Trophoblast cell (in vitro differentiated cells and primary cell): Measurements from ENCODE around the gene ATP6V1E1.

Experiments
- DNase-seq, 2 donors: peaks; one replicate each; pipeline ENCODE4 v3.0.0-alpha.2; 2016
- H2AFZ ChIP-seq: 2 replicates; pipeline ENCODE4 v1.6.1; 2013; ENCODE audit warnings: low read length, moderate library complexity, mild to moderate bottlenecking; ENCODE audit not compliant: insufficient read depth, poor library complexity
- H2AK5ac ChIP-seq: 2 replicates; pipeline ENCODE4 v1.6.1; 2013; ENCODE audit warnings: mild to moderate bottlenecking, low read length
- H2BK120ac ChIP-seq: 2 replicates; pipeline ENCODE4 v1.6.1; 2013; ENCODE audit warnings: low read length, mild to moderate bottlenecking, moderate library complexity; ENCODE audit not compliant: insufficient read depth, poor library complexity
- H2BK12ac ChIP-seq: 2 replicates; pipeline ENCODE4 v1.6.1; 2013; ENCODE audit warnings: mild to moderate bottlenecking, low read length, moderate library complexity
- H2BK5ac ChIP-seq: 2 replicates; pipeline ENCODE4 v1.6.1; 2013; ENCODE audit warnings: low read length, low read depth, moderate library complexity, mild to moderate bottlenecking; ENCODE audit not compliant: poor library complexity
- H3K14ac ChIP-seq: 2 replicates; pipeline ENCODE4 v1.6.1; 2013; ENCODE audit warnings: mild to moderate bottlenecking, low read length
- H3K18ac ChIP-seq: 2 replicates; pipeline ENCODE4 v1.6.1; 2013; ENCODE audit warnings: mild to moderate bottlenecking, low read length
- H3K23ac ChIP-seq: 2 replicates; pipeline ENCODE4 v1.6.1; 2013; ENCODE audit warnings: low read length
- H3K27ac ChIP-seq: 2 replicates; pipeline ENCODE4 v1.5.1; 2013; ENCODE audit warnings: low read depth, mild to moderate bottlenecking, inconsistent platforms, low read length, moderate library complexity
- H3K27me3 ChIP-seq: 2 replicates; pipeline ENCODE4 v1.6.1; 2013; ENCODE audit warnings: inconsistent platforms, mild to moderate bottlenecking, low read length, moderate library complexity; ENCODE audit not compliant: insufficient read depth
- H3K36me3 ChIP-seq, 2 experiments: 1 replicate in 1 of 2; 2 replicates in 1 of 2; pipeline ENCODE4 v1.6.1; 2013; ENCODE audit warnings: low read length in 2 of 2, mild to moderate bottlenecking in 2 of 2, moderate library complexity in 1 of 2; ENCODE audit not compliant: insufficient read depth in 2 of 2, control insufficient read depth in 1 of 2
- H3K4ac ChIP-seq: 2 replicates; pipeline ENCODE4 v1.6.1; 2013; ENCODE audit warnings: low read depth, mild to moderate bottlenecking, low read length, moderate library complexity
- H3K4me1 ChIP-seq, 2 experiments: 1 replicate in 1 of 2; 2 replicates in 1 of 2; pipeline ENCODE4 v1.6.1; 2013; ENCODE audit warnings: low read length in 2 of 2, mild to moderate bottlenecking in 2 of 2, moderate library complexity in 1 of 2; ENCODE audit not compliant: insufficient read depth in 2 of 2, control insufficient read depth in 1 of 2
- H3K4me2 ChIP-seq: 2 replicates; pipeline ENCODE4 v1.6.1; 2013; ENCODE audit warnings: inconsistent platforms, mild to moderate bottlenecking, low read length, moderate library complexity
- H3K4me3 ChIP-seq: 2 replicates; pipeline ENCODE4 v1.5.1; 2013; ENCODE audit warnings: mild to moderate bottlenecking, low read depth, low read length, inconsistent platforms
- H3K79me1 ChIP-seq: one replicate; pipeline ENCODE4 v1.6.1; 2013; ENCODE audit warnings: low read length
- H3K79me2 ChIP-seq: 2 replicates; pipeline ENCODE4 v1.6.1; 2013; ENCODE audit warnings: low read length, mild to moderate bottlenecking; ENCODE audit not compliant: control insufficient read depth, insufficient read depth, poor library complexity
- H3K9ac ChIP-seq: 2 replicates; pipeline ENCODE4 v1.6.1; 2013; ENCODE audit warnings: mild to moderate bottlenecking, low read length
- H3K9me3 ChIP-seq: 2 replicates; pipeline ENCODE4 v1.6.1; 2013; ENCODE audit warnings: low read depth, mild to moderate bottlenecking, control low read depth, inconsistent platforms, low read length; ENCODE audit not compliant: insufficient read depth
- H4K12ac ChIP-seq: 2 replicates; pipeline ENCODE4 v1.6.1; 2013; ENCODE audit warnings: low read depth, mild to moderate bottlenecking, low read length, moderate library complexity
- H4K8ac ChIP-seq: 2 replicates; pipeline ENCODE4 v1.6.1; 2013; ENCODE audit warnings: low read depth, mild to moderate bottlenecking, low read length, moderate library complexity
- H4K91ac ChIP-seq: one replicate; pipeline ENCODE4 v1.6.1; 2013; ENCODE audit warnings: low read depth, mild to moderate bottlenecking, low read length, moderate library complexity
- WGBS: extraction: QIAGEN DNeasy Blood & Tissue Kit; methylation state at CpG from one replicate; pipeline ENCODE4 v1.1.7; 2013; ENCODE audit warnings: missing lambda C conversion rate; ENCODE audit not compliant: insufficient read length, insufficient coverage; ENCODE audit errors: extremely low coverage; 5-methylcytosine and 5-hydroxymethylcytosine counted together

The ATP6V1E1 gene

DNA sequence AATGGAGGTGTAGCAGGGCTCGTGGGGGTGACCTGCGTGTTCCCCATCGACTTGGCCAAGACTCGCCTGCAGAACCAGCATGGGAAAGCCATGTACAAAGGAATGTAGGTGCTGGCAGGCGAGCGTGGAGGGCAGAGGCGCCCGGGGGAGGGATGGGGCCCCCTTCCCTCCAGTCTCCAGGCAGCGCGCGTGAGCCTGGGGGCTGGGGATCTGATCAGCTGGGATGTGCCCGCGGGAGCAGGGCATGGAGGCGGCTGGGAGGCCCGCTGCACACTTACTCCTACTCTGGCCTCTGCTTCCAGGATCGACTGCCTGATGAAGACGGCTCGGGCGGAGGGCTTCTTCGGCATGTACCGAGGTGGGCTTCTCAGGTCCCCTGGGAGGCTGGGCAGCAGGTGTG is 47.5 kb downstream of the ATP6V1E1 start:
- H2AFZ ChIP-seq = no peak overlapping the region
- no peak overlapping the region for H4K12ac ChIP-seq
- no peaks in the 10 kb centered on the region for H3K79me1 ChIP-seq
- H3K4ac ChIP-seq = no peak overlapping the region
- peaks cover 4 to 6% of the 10 kb centered on the region in 2 experiments for H3K4me1 ChIP-seq
- H3K4me3 ChIP-seq = no peak overlapping the region
- no peaks in the 10 kb centered on the region for H3K27me3 ChIP-seq
- H2AK5ac ChIP-seq = no peak overlapping the region
- H4K91ac ChIP-seq = no peak overlapping the region
- H4K8ac ChIP-seq = no peak overlapping the region
- H3K23ac ChIP-seq = no peak overlapping the region
- no peak overlapping the region for H2BK5ac ChIP-seq
- H3K9ac ChIP-seq = no peak overlapping the region
- H2BK12ac ChIP-seq = no peak overlapping the region
- no peak overlapping the region for H3K14ac ChIP-seq
- no peak overlapping the region for H2BK120ac ChIP-seq
- no peak overlapping the region for H3K18ac ChIP-seq
- no CpG with 5 or more reads among the region's 21 CpGs for WGBS
- H3K27ac ChIP-seq = no peak overlapping the region
- peaks cover 0 to 7% of the 10 kb centered on the region in 2 experiments for H3K36me3 ChIP-seq
- no peaks in the 10 kb centered on the region for H3K79me2 ChIP-seq
- H3K9me3 ChIP-seq = no peaks in the 10 kb centered on the region
- DNase-seq = no peak
- no peak overlapping the region for H3K4me2 ChIP-seq

DNA sequence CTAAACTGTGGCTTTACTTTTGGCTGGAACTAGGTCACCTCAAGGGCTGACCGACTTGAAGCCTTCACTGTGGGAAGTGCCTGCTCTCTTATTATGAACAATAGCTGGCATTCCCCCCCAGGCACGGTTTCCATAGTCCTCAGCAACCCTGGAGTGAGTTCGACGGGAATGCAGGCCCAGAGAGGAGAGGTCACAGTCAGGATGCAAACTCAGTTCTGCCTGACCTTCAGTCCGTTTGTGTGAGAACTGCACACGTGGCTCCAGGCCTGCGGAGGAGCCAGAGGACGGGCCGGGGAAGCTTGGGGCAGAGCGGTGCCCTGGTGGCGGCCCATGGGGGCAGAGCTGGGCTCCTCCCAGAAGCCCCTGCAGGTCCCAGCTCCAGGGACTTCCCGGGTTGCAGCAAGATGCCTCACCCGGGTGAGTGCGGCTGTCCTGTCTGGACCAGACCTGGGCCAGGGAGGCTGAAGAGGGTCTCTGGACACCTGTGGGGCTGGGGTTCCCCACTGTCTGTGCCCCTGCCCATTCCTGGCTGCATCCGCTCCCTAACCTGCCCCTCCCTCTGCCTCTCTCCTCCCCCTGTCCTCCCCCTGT is 48.0 kb downstream of the ATP6V1E1 start:
- no peak overlapping the region for H4K8ac ChIP-seq
- no peak overlapping the region for H2BK12ac ChIP-seq
- H3K18ac ChIP-seq = no peak overlapping the region
- H3K27me3 ChIP-seq = no peaks in the 10 kb centered on the region
- H3K36me3 ChIP-seq = peaks cover 0 to 7% of the 10 kb centered on the region in 2 experiments
- H2AFZ ChIP-seq = no peak overlapping the region
- H2AK5ac ChIP-seq = no peak overlapping the region
- no peak overlapping the region for H3K4ac ChIP-seq
- no CpG with 5 or more reads among the region's 15 CpGs for WGBS
- no peak overlapping the region for H3K9ac ChIP-seq
- no peak overlapping the region for H4K12ac ChIP-seq
- H3K79me1 ChIP-seq = no peaks in the 10 kb centered on the region
- H2BK5ac ChIP-seq = no peak overlapping the region
- no peak overlapping the region for H3K23ac ChIP-seq
- H3K27ac ChIP-seq = no peak overlapping the region
- H3K79me2 ChIP-seq = no peaks in the 10 kb centered on the region
- no peak overlapping the region for H3K4me2 ChIP-seq
- no peak overlapping the region for H3K14ac ChIP-seq
- H3K9me3 ChIP-seq = no peaks in the 10 kb centered on the region
- no peak overlapping the region for H3K4me3 ChIP-seq
- peaks cover 4 to 8% of the 10 kb centered on the region in 2 experiments for H3K4me1 ChIP-seq
- H2BK120ac ChIP-seq = no peak overlapping the region
- no peak overlapping the region for H4K91ac ChIP-seq
- no peak for DNase-seq

DNA sequence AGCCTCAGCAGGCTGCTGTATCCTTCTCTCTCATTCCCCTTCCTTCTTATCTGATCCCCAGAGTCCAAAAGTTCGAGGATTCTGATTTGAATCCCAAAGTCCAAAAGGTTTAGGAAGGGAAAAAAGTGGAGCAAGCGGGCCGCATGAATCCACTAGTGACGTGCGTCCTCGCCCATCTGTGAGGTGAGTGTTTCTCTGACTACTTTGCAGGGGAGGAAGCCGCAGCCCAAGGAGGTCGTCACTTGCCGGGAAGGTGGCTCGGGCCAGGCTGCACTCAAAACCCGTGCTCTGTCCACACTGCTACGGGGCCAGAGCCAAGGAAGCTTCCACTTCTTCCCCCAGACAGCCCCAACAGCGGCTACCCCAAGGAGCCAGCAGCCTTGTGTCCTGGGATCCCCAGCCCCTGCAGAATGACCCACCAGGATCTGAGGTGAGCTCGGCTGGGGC is 49.0 kb downstream of the ATP6V1E1 start:
- Histone ChIP-seq H3K9me3 (no peaks in the 10 kb centered on the region), H2BK12ac (no peak overlapping the region), H3K4ac (no peak overlapping the region), H2BK5ac (no peak overlapping the region), H3K27ac (no peak overlapping the region), H3K79me1 (no peaks in the 10 kb centered on the region), H3K4me3 (no peak overlapping the region), H4K8ac (no peak overlapping the region), H3K36me3 (peaks cover 0 to 7% of the 10 kb centered on the region in 2 experiments), H3K18ac (no peak overlapping the region), H2BK120ac (no peak overlapping the region), H3K14ac (no peak overlapping the region), H4K91ac (no peak overlapping the region), H2AK5ac (no peak overlapping the region), H2AFZ (no peak overlapping the region), H4K12ac (no peak overlapping the region), H3K9ac (no peak overlapping the region), H3K27me3 (no peaks in the 10 kb centered on the region), H3K79me2 (no peaks in the 10 kb centered on the region), H3K4me1 (peaks cover 4 to 8% of the 10 kb centered on the region in 2 experiments), H3K4me2 (no peak overlapping the region), H3K23ac (no peak overlapping the region)
- WGBS = no CpG with 5 or more reads among the region's 14 CpGs
- DNase-seq = no peak

DNA sequence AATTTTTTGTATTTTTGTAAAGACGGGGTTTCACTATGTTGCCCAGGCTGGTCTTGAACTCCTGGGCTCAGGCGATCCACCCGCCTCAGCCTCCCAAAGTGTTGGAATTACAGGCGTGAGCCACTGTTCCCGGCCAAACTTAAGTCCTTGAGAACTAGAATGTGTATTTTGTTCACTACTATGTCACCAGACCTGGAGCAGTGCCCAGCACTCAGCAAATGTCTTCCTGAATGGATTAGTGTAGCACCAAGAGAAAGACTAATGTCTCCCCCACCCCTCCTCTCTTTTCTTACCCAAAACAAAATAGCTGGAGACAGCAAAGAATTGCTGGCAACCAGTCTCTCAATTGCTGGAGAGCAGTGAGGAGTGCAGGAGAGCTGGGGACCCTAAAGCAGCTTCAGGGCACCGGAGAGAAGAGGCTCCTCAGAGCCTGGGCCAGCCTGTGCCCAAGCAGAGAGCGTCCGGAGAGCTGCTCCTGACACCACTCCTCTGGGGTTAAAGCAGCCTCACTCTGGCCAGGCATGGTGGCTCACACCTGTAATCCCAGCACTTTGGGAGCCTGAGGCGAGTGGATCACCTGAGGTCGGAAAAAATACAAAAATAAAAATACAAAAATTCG is 50.3 kb downstream of the ATP6V1E1 start:
- Histone ChIP-seq H3K79me2 (no peaks in the 10 kb centered on the region), H3K27ac (no peak overlapping the region), H2BK12ac (no peak overlapping the region), H3K4me2 (no peak overlapping the region), H3K9me3 (no peaks in the 10 kb centered on the region), H4K91ac (no peak overlapping the region), H3K18ac (no peak overlapping the region), H3K27me3 (no peaks in the 10 kb centered on the region), H3K4me3 (no peak overlapping the region), H3K36me3 (peaks cover 0 to 4% of the 10 kb centered on the region in 2 experiments), H3K23ac (no peak overlapping the region), H3K79me1 (no peaks in the 10 kb centered on the region), H2AFZ (no peak overlapping the region), H3K14ac (no peak overlapping the region), H3K4ac (no peak overlapping the region), H3K4me1 (peaks cover 7 to 8% of the 10 kb centered on the region in 2 experiments), H2BK5ac (no peak overlapping the region), H4K12ac (no peak overlapping the region), H2BK120ac (no peak overlapping the region), H3K9ac (no peak overlapping the region), H2AK5ac (no peak overlapping the region), H4K8ac (no peak overlapping the region)
- DNase-seq = no peak
- no CpG with 5 or more reads among the region's 11 CpGs for WGBS
